CD14-positive monocyte (primary cell): ENCODE measurements around the gene SLAMF7. TPM values are rescaled to one million over a fixed set of nuclear protein-coding genes. Genes with fewer than 3 reads are reported as not detected.

ENCODE experiments used
- DNase-seq, 3 donors: peaks; one replicate each; pipeline ENCODE4 v3.0.0-alpha.2; 2011 to 2022
- H2AFZ ChIP-seq: 2 replicates; pipeline ENCODE4 v1.6.0; 2012; ENCODE audit warnings: mild to moderate bottlenecking, low read depth, low read length, inconsistent platforms; ENCODE audit not compliant: insufficient read depth, poor library complexity, severe bottlenecking
- H3K27ac ChIP-seq, 2 donors: 1 replicate in 1 of 2; 2 replicates in 1 of 2; pipeline ENCODE4 v1.5.1; 2012 to 2013; ENCODE audit warnings: low read length in 2 of 2, control low read depth in 1 of 2, inconsistent platforms in 1 of 2, low read depth in 1 of 2, mild to moderate bottlenecking in 1 of 2
- H3K27me3 ChIP-seq, 2 donors: one replicate each; pipeline versions ENCODE4 v1.6.0 to v1.6.1; 2011 to 2013; ENCODE audit warnings: low read length in 2 of 2; ENCODE audit not compliant: control insufficient read depth in 2 of 2, insufficient read depth in 2 of 2
- H3K36me3 ChIP-seq, 2 donors: replicated peaks in 1 of 2; 1 replicate in 1 of 2; 2 replicates in 1 of 2; pipeline versions ENCODE4 v1.5.1 to v1.6.1; 2012 to 2013; ENCODE audit warnings: low read length in 2 of 2, control low read depth in 1 of 2, inconsistent platforms in 1 of 2, mild to moderate bottlenecking in 1 of 2; ENCODE audit not compliant: insufficient read depth in 2 of 2, control insufficient read depth in 1 of 2
- H3K4me1 ChIP-seq, 2 donors: 1 replicate in 1 of 2; 2 replicates in 1 of 2; pipeline versions ENCODE4 v1.5.1 to v1.6.1; 2012 to 2013; ENCODE audit warnings: low read length in 2 of 2, control low read depth in 1 of 2, inconsistent platforms in 1 of 2, mild to moderate bottlenecking in 1 of 2, moderate library complexity in 1 of 2; ENCODE audit not compliant: insufficient read depth in 2 of 2, control insufficient read depth in 1 of 2
- H3K4me2 ChIP-seq: replicated peaks from 2 replicates; pipeline ENCODE3; 2012; ENCODE audit warnings: low read length, moderate library complexity, mild to moderate bottlenecking; ENCODE audit not compliant: poor library complexity, severe bottlenecking; ENCODE audit errors: extremely low read depth
- H3K4me3 ChIP-seq, 3 experiments: fragments of 200-600 bp in 1 of 3; sonication (generic) in 1 of 3; replicated peaks in 1 of 3; 1 replicate in 2 of 3; 2 replicates in 1 of 3; pipeline ENCODE4 v1.5.1; 2011 to 2013; ENCODE audit warnings: low read length in 3 of 3, mild to moderate bottlenecking in 3 of 3, control low read depth in 2 of 3, low read depth in 2 of 3, inconsistent platforms in 1 of 3, moderate library complexity in 1 of 3
- H3K79me2 ChIP-seq: 2 replicates; pipeline ENCODE4 v1.6.0; 2012; ENCODE audit warnings: mild to moderate bottlenecking, control low read depth, inconsistent platforms, low read length, moderate library complexity; ENCODE audit not compliant: insufficient read depth
- H3K9ac ChIP-seq: 2 replicates; pipeline ENCODE4 v1.6.0; 2017; ENCODE audit warnings: low read length, mild to moderate bottlenecking; ENCODE audit not compliant: insufficient read depth, poor library complexity, severe bottlenecking
- H3K9me3 ChIP-seq, 2 donors: replicated peaks in 1 of 2; 1 replicate in 1 of 2; 2 replicates in 1 of 2; pipeline versions ENCODE4 v1.5.1 to v1.6.1; 2012 to 2013; ENCODE audit warnings: low read length in 2 of 2, control low read depth in 1 of 2; ENCODE audit not compliant: control insufficient read depth in 1 of 2, insufficient read depth in 1 of 2
- H4K20me1 ChIP-seq: 2 replicates; pipeline ENCODE4 v1.6.0; 2012; ENCODE audit warnings: mild to moderate bottlenecking, low read length, control low read depth, moderate library complexity; ENCODE audit not compliant: insufficient read depth
- H3K27ac Mint-ChIP-seq, 7 donors: one replicate each; pipeline ENCODE4 v1.8.0; 2020; ENCODE audit warnings: mild to moderate bottlenecking in 7 of 7, mixed read lengths in 7 of 7, moderate library complexity in 6 of 7, inconsistent platforms in 2 of 7
- H3K27me3 Mint-ChIP-seq, 3 donors: one replicate each; pipeline ENCODE4 v1.8.0; 2021 to 2022; ENCODE audit warnings: low read depth in 3 of 3, mild to moderate bottlenecking in 3 of 3, mixed read lengths in 3 of 3, moderate library complexity in 3 of 3, inconsistent platforms in 1 of 3
- H3K36me3 Mint-ChIP-seq, 2 donors: one replicate each; pipeline ENCODE4 v1.8.0; 2020; ENCODE audit warnings: mixed read lengths in 2 of 2, inconsistent platforms in 1 of 2, mild to moderate bottlenecking in 1 of 2
- H3K4me1 Mint-ChIP-seq: one replicate; pipeline ENCODE4 v1.8.0; 2020; ENCODE audit warnings: mild to moderate bottlenecking, mixed read lengths
- H3K4me3 Mint-ChIP-seq, 2 donors: one replicate each; pipeline ENCODE4 v1.8.0; 2020; ENCODE audit warnings: mild to moderate bottlenecking in 2 of 2, mixed read lengths in 2 of 2, moderate library complexity in 1 of 2
- H3K9me3 Mint-ChIP-seq, 7 donors: one replicate each; pipeline ENCODE4 v1.8.0; 2020 to 2022; ENCODE audit warnings: mixed read lengths in 7 of 7, mild to moderate bottlenecking in 6 of 7, moderate library complexity in 6 of 7, inconsistent platforms in 2 of 7
- CTCF ChIP-seq: fragments of 200-600 bp; IDR thresholded peaks from one replicate; pipeline ENCODE4 v1.8.0; 2022; ENCODE audit warnings: antibody characterized with exemption, mild to moderate bottlenecking
- WGBS: methylation state at CpG from one replicate; pipeline ENCODE4 v1.1.5; 2013; ENCODE audit warnings: missing lambda C conversion rate; ENCODE audit not compliant: insufficient coverage; 5-methylcytosine and 5-hydroxymethylcytosine counted together
- intact Hi-C, 2 donors: fragments of 100-400 bp; cut with micrococcal nuclease; formaldehyde crosslinking; loops; one replicate each; pipeline versions ENCODE4 v1.15.0 to v1.15.1; 2023
- polyA plus RNA-seq, 3 donors: library from polyadenylated mRNA; depleted of rRNA in 1 of 3; unstranded in 2 of 3; stranded (reverse) in 1 of 3; fragments of 300-500 nt in 2 of 3; fragments of >200 nt in 1 of 3; fragmentation: Illumina TruSeq in 2 of 3; gene quantifications; 1 replicate in 2 of 3; 2 replicates in 1 of 3; pipeline ENCODE4 v1.2.3, GENCODE V29; 2012 to 2021

The SLAMF7 gene
- polyA plus RNA-seq, 3 donors: 15.4 to 16.0 (median 15.8) TPM

DNA sequence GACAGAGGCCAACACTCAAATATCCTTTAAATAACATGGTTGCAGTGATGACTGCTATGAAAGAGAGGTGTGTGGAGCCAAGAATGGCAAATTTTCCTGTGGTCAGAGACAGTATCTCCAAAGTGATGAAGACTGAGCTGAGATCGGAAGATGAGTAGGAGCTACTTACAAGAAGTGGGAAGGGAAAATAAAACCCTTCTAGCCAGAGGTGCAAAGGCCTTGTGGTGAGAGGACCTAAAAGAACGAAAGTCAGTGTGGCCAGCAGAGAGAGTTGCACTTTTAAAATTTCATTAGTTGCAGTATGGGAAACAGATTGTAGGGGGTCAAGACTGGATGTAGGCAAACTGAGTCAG is 17.8 kb downstream of the SLAMF7 start:
- no peak overlapping the region for H3K4me2 ChIP-seq
- no peaks in the 10 kb centered on the region for H3K79me2 ChIP-seq
- Mint-ChIP-seq H3K4me3 (no peak overlapping the region), H3K9me3 (no peaks in the 10 kb centered on the region), H3K27ac (no peak overlapping the region), H3K4me1 (no peaks in the 10 kb centered on the region), H3K36me3 (peaks cover 0 to 8% of the 10 kb centered on the region in 2 donors), H3K27me3 (peaks cover 0 to 8% (median 5%) of the 10 kb centered on the region in 3 donors)
- no peak overlapping the region for H3K27ac ChIP-seq
- intact Hi-C loops: no loop called here
- no peaks in the 10 kb centered on the region for H3K36me3 ChIP-seq
- H3K4me3 ChIP-seq: no peak overlapping the region
- no peak for TF ChIP-seq CTCF
- 100% methylated on average over 2 of the region's 2 CpGs for WGBS
- no peaks in the 10 kb centered on the region for H3K27me3 ChIP-seq
- no peaks in the 10 kb centered on the region for H4K20me1 ChIP-seq
- no peaks in the 10 kb centered on the region for H3K9me3 ChIP-seq
- no peak overlapping the region for H3K9ac ChIP-seq
- no peaks in the 10 kb centered on the region for H3K4me1 ChIP-seq
- no peak overlapping the region for H2AFZ ChIP-seq
- no peak for DNase-seq

- Histone ChIP-seq H2AFZ (no peak overlapping the region), H3K4me3 (no peak overlapping the region), H3K79me2 (no peaks in the 10 kb centered on the region), H3K4me2 (no peak overlapping the region), H3K27me3 (no peaks in the 10 kb centered on the region), H3K9me3 (no peaks in the 10 kb centered on the region), H3K4me1 (no peaks in the 10 kb centered on the region), H3K9ac (no peak overlapping the region), H3K36me3 (no peaks in the 10 kb centered on the region), H4K20me1 (no peaks in the 10 kb centered on the region), H3K27ac (no peak overlapping the region)
- Mint-ChIP-seq H3K27ac (no peak overlapping the region), H3K4me3 (no peak overlapping the region), H3K4me1 (no peaks in the 10 kb centered on the region), H3K27me3 (peaks cover 0 to 3% (median 3%) of the 10 kb centered on the region in 3 donors), H3K9me3 (peaks cover 0 to 2% (median 0%) of the 10 kb centered on the region in 7 donors), H3K36me3 (peaks cover 0 to 4% of the 10 kb centered on the region in 2 donors)
- no peak for DNase-seq
- no peak for TF ChIP-seq CTCF
- intact Hi-C loops: no loop called here
- 100% methylated on average over 1 of the region's 2 CpGs for WGBS
These were observed 19.5 kb downstream of the SLAMF7 start for GRCh38 chr1:160758521-160758920.
